H1 (cell line): ENCODE results near the gene BABAM2. TPM values are rescaled to one million over a fixed set of nuclear protein-coding genes. Genes with fewer than 3 reads are reported as not detected.

ENCODE experiments used
- BCL11A ChIP-seq, 2 experiments: IDR thresholded peaks; one replicate each; pipeline ENCODE4 v1.6.1; 2011; ENCODE audit warnings: low read depth in 2 of 2, low read length in 2 of 2, mild to moderate bottlenecking in 2 of 2
- CEBPB ChIP-seq: IDR thresholded peaks from 2 replicates; pipeline ENCODE4 v1.6.1; 2012; ENCODE audit warnings: low read depth, low read length
- EZH2 ChIP-seq: fragments of 200-600 bp; sonication (generic); IDR thresholded peaks from 2 replicates; pipeline ENCODE4 v1.7.1; 2012; ENCODE audit warnings: low read depth, mild to moderate bottlenecking, moderate library complexity, low read length, inconsistent platforms; ENCODE audit not compliant: severe bottlenecking
- GTF2F1 ChIP-seq: IDR thresholded peaks from 2 replicates; pipeline ENCODE4 v1.6.1; 2012; ENCODE audit warnings: low read depth, low read length, improper control_type of control experiment, borderline replicate concordance
- TAF7 ChIP-seq: optimal IDR thresholded peaks from 2 replicates; pipeline ENCODE3; 2011; ENCODE audit warnings: low read depth, mild to moderate bottlenecking, inconsistent platforms, low read length, moderate library complexity, borderline replicate concordance
- TBP ChIP-seq: IDR thresholded peaks from 2 replicates; pipeline ENCODE4 v1.6.1; 2011; ENCODE audit warnings: low read depth, low read length, improper control_type of control experiment
- polyA plus RNA-seq, 7 experiments: library from polyadenylated mRNA; depleted of rRNA in 3 of 7; stranded (reverse) in 5 of 7; unstranded in 2 of 7; fragments of >200 nt in 5 of 7; fragments of 200-250 nt in 2 of 7; gene quantifications; 1 replicate in 5 of 7; 2 replicates in 1 of 7; 4 replicates in 1 of 7; pipeline versions ENCODE4 v1.2.1 to v1.2.3, GENCODE V29; 2011 to 2013; ENCODE audit warnings: missing spikeins in 2 of 7, mixed read lengths in 2 of 7
- total RNA-seq: library from RNA; stranded (reverse); fragmentation: NEBNext Ultra II Directional; extraction: Animal tissue kit (Norgen Biotek cat#: 25700); gene quantifications from 2 replicates; pipeline ENCODE4 v1.2.1, GENCODE V29; 2021
- TF ChIP-seq, protein P1 (sequence below): fragments of 300-600 bp; sonication (generic); IDR thresholded peaks from 2 replicates; pipeline ENCODE4 v1.7.1; 2012; ENCODE audit warnings: low read length, moderate library complexity, mild to moderate bottlenecking, inconsistent platforms; ENCODE audit not compliant: insufficient replicate concordance

BABAM2 gene
- total and polyA plus RNA-seq, 2 of the 8 experiments (the other 6 are each of a cell fraction or from before 2014, with no cell fraction given), result 15.8 to 20.9 TPM

DNA sequence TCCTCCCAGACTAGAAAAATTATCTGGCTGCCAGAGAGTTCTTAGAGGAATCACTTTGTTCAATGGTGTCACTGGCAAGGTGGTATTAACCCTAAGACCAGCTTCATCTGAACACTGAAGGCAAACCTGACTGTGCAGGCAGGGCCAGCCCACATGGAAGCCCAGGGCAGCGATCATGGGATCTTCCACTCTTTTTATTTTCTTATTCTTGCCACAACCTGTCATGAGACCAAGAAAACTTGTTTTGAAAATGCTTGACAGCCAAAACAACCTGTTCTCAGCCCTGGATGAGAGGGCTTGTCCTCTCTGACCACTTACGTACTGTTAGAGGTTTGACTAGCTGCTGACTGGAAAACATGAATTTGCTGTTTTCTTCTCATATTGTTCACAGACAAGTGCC lies 426.9 kb downstream of the BABAM2 start (continued):
- TF ChIP-seq, protein P1, sequence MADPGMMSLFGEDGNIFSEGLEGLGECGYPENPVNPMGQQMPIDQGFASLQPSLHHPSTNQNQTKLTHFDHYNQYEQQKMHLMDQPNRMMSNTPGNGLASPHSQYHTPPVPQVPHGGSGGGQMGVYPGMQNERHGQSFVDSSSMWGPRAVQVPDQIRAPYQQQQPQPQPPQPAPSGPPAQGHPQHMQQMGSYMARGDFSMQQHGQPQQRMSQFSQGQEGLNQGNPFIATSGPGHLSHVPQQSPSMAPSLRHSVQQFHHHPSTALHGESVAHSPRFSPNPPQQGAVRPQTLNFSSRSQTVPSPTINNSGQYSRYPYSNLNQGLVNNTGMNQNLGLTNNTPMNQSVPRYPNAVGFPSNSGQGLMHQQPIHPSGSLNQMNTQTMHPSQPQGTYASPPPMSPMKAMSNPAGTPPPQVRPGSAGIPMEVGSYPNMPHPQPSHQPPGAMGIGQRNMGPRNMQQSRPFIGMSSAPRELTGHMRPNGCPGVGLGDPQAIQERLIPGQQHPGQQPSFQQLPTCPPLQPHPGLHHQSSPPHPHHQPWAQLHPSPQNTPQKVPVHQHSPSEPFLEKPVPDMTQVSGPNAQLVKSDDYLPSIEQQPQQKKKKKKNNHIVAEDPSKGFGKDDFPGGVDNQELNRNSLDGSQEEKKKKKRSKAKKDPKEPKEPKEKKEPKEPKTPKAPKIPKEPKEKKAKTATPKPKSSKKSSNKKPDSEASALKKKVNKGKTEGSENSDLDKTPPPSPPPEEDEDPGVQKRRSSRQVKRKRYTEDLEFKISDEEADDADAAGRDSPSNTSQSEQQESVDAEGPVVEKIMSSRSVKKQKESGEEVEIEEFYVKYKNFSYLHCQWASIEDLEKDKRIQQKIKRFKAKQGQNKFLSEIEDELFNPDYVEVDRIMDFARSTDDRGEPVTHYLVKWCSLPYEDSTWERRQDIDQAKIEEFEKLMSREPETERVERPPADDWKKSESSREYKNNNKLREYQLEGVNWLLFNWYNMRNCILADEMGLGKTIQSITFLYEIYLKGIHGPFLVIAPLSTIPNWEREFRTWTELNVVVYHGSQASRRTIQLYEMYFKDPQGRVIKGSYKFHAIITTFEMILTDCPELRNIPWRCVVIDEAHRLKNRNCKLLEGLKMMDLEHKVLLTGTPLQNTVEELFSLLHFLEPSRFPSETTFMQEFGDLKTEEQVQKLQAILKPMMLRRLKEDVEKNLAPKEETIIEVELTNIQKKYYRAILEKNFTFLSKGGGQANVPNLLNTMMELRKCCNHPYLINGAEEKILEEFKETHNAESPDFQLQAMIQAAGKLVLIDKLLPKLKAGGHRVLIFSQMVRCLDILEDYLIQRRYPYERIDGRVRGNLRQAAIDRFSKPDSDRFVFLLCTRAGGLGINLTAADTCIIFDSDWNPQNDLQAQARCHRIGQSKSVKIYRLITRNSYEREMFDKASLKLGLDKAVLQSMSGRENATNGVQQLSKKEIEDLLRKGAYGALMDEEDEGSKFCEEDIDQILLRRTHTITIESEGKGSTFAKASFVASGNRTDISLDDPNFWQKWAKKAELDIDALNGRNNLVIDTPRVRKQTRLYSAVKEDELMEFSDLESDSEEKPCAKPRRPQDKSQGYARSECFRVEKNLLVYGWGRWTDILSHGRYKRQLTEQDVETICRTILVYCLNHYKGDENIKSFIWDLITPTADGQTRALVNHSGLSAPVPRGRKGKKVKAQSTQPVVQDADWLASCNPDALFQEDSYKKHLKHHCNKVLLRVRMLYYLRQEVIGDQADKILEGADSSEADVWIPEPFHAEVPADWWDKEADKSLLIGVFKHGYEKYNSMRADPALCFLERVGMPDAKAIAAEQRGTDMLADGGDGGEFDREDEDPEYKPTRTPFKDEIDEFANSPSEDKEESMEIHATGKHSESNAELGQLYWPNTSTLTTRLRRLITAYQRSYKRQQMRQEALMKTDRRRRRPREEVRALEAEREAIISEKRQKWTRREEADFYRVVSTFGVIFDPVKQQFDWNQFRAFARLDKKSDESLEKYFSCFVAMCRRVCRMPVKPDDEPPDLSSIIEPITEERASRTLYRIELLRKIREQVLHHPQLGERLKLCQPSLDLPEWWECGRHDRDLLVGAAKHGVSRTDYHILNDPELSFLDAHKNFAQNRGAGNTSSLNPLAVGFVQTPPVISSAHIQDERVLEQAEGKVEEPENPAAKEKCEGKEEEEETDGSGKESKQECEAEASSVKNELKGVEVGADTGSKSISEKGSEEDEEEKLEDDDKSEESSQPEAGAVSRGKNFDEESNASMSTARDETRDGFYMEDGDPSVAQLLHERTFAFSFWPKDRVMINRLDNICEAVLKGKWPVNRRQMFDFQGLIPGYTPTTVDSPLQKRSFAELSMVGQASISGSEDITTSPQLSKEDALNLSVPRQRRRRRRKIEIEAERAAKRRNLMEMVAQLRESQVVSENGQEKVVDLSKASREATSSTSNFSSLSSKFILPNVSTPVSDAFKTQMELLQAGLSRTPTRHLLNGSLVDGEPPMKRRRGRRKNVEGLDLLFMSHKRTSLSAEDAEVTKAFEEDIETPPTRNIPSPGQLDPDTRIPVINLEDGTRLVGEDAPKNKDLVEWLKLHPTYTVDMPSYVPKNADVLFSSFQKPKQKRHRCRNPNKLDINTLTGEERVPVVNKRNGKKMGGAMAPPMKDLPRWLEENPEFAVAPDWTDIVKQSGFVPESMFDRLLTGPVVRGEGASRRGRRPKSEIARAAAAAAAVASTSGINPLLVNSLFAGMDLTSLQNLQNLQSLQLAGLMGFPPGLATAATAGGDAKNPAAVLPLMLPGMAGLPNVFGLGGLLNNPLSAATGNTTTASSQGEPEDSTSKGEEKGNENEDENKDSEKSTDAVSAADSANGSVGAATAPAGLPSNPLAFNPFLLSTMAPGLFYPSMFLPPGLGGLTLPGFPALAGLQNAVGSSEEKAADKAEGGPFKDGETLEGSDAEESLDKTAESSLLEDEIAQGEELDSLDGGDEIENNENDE, result no peak
- no peak for TF ChIP-seq CEBPB
- TF ChIP-seq TAF7, result no peak
- no peak for TF ChIP-seq GTF2F1
- TF ChIP-seq EZH2, result no peak
- TF ChIP-seq BCL11A (IDR thresholded peaks at IDR 0.05; ENCODE audit: low read depth in 2 of 2, low read length in 2 of 2), result no peak
- no peak for TF ChIP-seq TBP
